ENCODE measurements around the gene PPIA. TPM values are rescaled to one million over a fixed set of nuclear protein-coding genes. Genes with fewer than 3 reads are reported as not detected.

Gene PPIA
- total RNA-seq, 1 experiment from 2014 or later: 2,836 TPM

DNA sequence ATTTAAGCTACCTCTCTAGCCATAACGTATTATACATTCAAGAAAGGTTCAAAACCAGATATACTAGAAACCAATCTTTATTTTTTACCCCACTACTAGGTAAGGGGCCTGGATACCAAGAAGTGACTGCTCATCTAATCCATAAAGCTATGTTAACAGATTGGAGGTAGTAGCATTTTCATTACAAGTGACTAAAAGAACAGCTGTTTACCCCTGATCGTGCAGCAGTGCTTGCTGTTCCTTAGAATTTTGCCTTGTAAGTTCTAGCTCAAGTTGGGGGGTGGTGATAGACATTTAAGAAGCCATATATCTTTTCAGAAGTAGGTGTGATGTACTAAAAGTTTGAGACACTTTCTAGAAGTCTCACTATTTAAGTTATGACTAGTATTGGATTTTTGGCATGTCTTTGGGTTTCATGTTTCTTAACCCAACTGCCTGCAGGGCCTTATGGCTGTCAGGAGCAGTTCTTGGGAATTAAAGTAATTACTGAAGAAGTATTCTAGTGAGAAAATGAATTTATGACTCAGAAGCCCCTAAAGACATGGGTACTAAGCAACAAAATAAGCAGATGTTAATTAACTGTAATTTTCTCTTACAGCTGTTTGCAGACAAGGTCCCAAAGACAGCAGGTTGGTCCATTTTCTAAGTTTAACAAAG is 2.3 kb downstream of the PPIA start:
- H2AFZ ChIP-seq (ENCODE audit: low read depth, low read length, poor library complexity, severe bottlenecking): no peak overlapping the region
- H3K4me1 ChIP-seq (ENCODE audit: control insufficient read depth in 1 of 2, insufficient read depth in 2 of 2, low read length in 2 of 2): peaks cover 9 to 35% of the 10 kb centered on the region in 2 experiments; a peak in 3 of 4 replicates
- no peaks in the 10 kb centered on the region for H3K27me3 ChIP-seq (ENCODE audit: insufficient read depth, low read length)
- RAD21 ChIA-PET (ENCODE audit: low non-redundant PET in 1 of 2, low total read pairs in 2 of 2, uncharacterized antibody in 2 of 2, unreplicated experiment in 2 of 2): no interaction called here
- H3K4me2 ChIP-seq (ENCODE audit: low read length): peak overlapping the region; percentile 90
- DNase-seq (ENCODE audit: low read depth, low spot score) (no peak), ATAC-seq (no peak)
- TF ChIP-seq, protein P1, sequence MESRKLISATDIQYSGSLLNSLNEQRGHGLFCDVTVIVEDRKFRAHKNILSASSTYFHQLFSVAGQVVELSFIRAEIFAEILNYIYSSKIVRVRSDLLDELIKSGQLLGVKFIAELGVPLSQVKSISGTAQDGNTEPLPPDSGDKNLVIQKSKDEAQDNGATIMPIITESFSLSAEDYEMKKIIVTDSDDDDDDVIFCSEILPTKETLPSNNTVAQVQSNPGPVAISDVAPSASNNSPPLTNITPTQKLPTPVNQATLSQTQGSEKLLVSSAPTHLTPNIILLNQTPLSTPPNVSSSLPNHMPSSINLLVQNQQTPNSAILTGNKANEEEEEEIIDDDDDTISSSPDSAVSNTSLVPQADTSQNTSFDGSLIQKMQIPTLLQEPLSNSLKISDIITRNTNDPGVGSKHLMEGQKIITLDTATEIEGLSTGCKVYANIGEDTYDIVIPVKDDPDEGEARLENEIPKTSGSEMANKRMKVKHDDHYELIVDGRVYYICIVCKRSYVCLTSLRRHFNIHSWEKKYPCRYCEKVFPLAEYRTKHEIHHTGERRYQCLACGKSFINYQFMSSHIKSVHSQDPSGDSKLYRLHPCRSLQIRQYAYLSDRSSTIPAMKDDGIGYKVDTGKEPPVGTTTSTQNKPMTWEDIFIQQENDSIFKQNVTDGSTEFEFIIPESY (IDR thresholded peaks at IDR 0.05; ENCODE audit: extremely low read depth, insufficient replicate concordance, low read length): no peak
- TF ChIP-seq JUND (IDR thresholded peaks at IDR 0.05) (no peak), POLR2AphosphoS5 (IDR thresholded peaks at IDR 0.05; ENCODE audit: low read depth, low read length) (no peak; the same call in none of the 2 replicates), ZNF274 (IDR thresholded peaks at IDR 0.05; ENCODE audit: low read depth, low read length) (no peak), CEBPB (IDR thresholded peaks at IDR 0.05; ENCODE audit: low read depth) (no peak), YY1 (IDR thresholded peaks at IDR 0.05; ENCODE audit: extremely low read depth, insufficient replicate concordance, low read depth, low read length) (no peak), ATF3 (IDR thresholded peaks at IDR 0.05) (no peak), SP1 (IDR thresholded peaks at IDR 0.05; ENCODE audit: low read depth) (no peak)
- peak overlapping the region in 1 of 2 experiments; percentile 12; a peak in 1 of 4 replicates for H3K4me3 ChIP-seq (replicated peaks in 1 of 2; ENCODE audit: low read depth in 1 of 2, low read length in 2 of 2)
- no TSS peak for BruUV-seq (replicated peaks)
- peak overlapping the region; percentile 37 for H3K9ac ChIP-seq (ENCODE audit: low read length)
- no peaks in the 10 kb centered on the region for H3K9me3 ChIP-seq (ENCODE audit: control insufficient read depth in 1 of 2, insufficient read depth in 1 of 2, low read depth in 1 of 2, low read length in 2 of 2)
- H3K36me3 ChIP-seq (ENCODE audit: control insufficient read depth in 1 of 2, insufficient read depth in 2 of 2, low read length in 2 of 2): peaks cover 27 to 63% of the 10 kb centered on the region in 2 experiments
- CTCF ChIA-PET: no interaction called here
- POLR2A ChIA-PET: interaction anchor here (1.1 kb wide), 1 partner anchor 160 kb away, joined by 3 read pairs; no protein-coding TSS in a partner anchor
- H4K20me1 ChIP-seq (ENCODE audit: insufficient read depth): peaks cover 43% of the 10 kb centered on the region; the same call in 1 of the 2 replicates
- no peaks in the 10 kb centered on the region for H3K9me2 ChIP-seq (ENCODE audit: insufficient read depth)
- intact Hi-C loops (cut with micrococcal nuclease): loop anchor here (5.0 to 10.0 kb wide), 2 partner anchors 49 to 126 kb away; partner anchors contain the start of gene H2AZ2
- H3K27ac ChIP-seq (ENCODE audit: low read depth, low read length): peak overlapping the region; percentile 99
- peaks cover 74% of the 10 kb centered on the region for H3K79me2 ChIP-seq (ENCODE audit: insufficient read depth, low read length)

Data from HCT116 (cell line).